Adrenal gland (tissue), 5 donors: ENCODE results near the gene SPTBN4.

Experiments used
- CTCF ChIP-seq, 6 experiments: fragments of 450-650 bp in 4 of 6; fragments of 200-600 bp in 2 of 6; sonication (generic) in 1 of 6; IDR thresholded peaks; 1 replicate in 5 of 6; 2 replicates in 1 of 6; pipeline versions ENCODE4 v1.5.1 to v1.8.0; 2016 to 2021; ENCODE audit warnings: antibody characterized with exemption in 6 of 6, mild to moderate bottlenecking in 2 of 6, moderate library complexity in 1 of 6
- POLR2A ChIP-seq, 2 donors: fragments of 450-650 bp; IDR thresholded peaks; one replicate each; pipeline ENCODE4 v1.6.1; 2017; ENCODE audit warnings: antibody characterized with exemption in 2 of 2, mild to moderate bottlenecking in 2 of 2, moderate library complexity in 1 of 2
- donor health status: DM: no; HTN: no; CAD: no.

- TF ChIP-seq POLR2A (IDR thresholded peaks at IDR 0.05) (no peak), CTCF (IDR thresholded peaks at IDR 0.05) (no peak)
Measured at GRCh38 chr19:40552848-40553247, 86.0 kb downstream of the SPTBN4 start.
